Adrenal gland (tissue), 5 donors: ENCODE data around the gene LDB1.

ENCODE experiments used
- CTCF ChIP-seq, 6 experiments: fragments of 450-650 bp in 4 of 6; fragments of 200-600 bp in 2 of 6; sonication (generic) in 1 of 6; IDR thresholded peaks; 1 replicate in 5 of 6; 2 replicates in 1 of 6; pipeline versions ENCODE4 v1.5.1 to v1.8.0; 2016 to 2021; ENCODE audit warnings: antibody characterized with exemption in 6 of 6, mild to moderate bottlenecking in 2 of 6, moderate library complexity in 1 of 6
- POLR2A ChIP-seq, 2 donors: fragments of 450-650 bp; IDR thresholded peaks; one replicate each; pipeline ENCODE4 v1.6.1; 2017; ENCODE audit warnings: antibody characterized with exemption in 2 of 2, mild to moderate bottlenecking in 2 of 2, moderate library complexity in 1 of 2
- donor health status: DM: no; HTN: no; CAD: no.

- TF ChIP-seq CTCF (IDR thresholded peaks at IDR 0.05), result no peak
- no peak for TF ChIP-seq POLR2A (IDR thresholded peaks at IDR 0.05)
Observed at GRCh38 chr10:102111276-102111675, 8.9 kb downstream of the LDB1 start.
